GM23338 (cell line): ENCODE measurements around the gene B4GALT1. TPM values are rescaled to one million over a fixed set of nuclear protein-coding genes. Genes with fewer than 3 reads are reported as not detected.

Experiments used
- ATAC-seq: fragments of 200-7000 bp; cut with Tn5 transposase; 3 replicates; pipeline ENCODE4 v1.9.1; 2020
- DNase-seq: peaks from one replicate; pipeline ENCODE4 v3.0.0-alpha.2; 2015; ENCODE audit warnings: low spot score
- H2AFZ ChIP-seq: fragments of 200-600 bp; sonication (generic); 2 replicates; pipeline ENCODE4 v1.8.0; 2016; ENCODE audit warnings: antibody characterized with exemption, mild to moderate bottlenecking, moderate library complexity
- H3F3A ChIP-seq: fragments of 200-600 bp; sonication (generic); replicated peaks from 2 replicates; pipeline ENCODE4 v1.8.0; 2017; ENCODE audit warnings: antibody characterized with exemption, mixed run types, low read depth
- H3K27ac ChIP-seq: fragments of 200-600 bp; sonication (generic); 2 replicates; pipeline ENCODE4 v1.6.1; 2016; ENCODE audit warnings: low read depth
- H3K27me3 ChIP-seq: fragments of 200-600 bp; sonication (generic); 2 replicates; pipeline ENCODE4 v1.8.0; 2016; ENCODE audit warnings: mild to moderate bottlenecking, mixed run types, moderate library complexity; ENCODE audit not compliant: insufficient read depth
- H3K36me3 ChIP-seq: fragments of 200-600 bp; sonication (generic); 2 replicates; pipeline ENCODE4 v1.8.0; 2016; ENCODE audit warnings: mild to moderate bottlenecking; ENCODE audit not compliant: insufficient read depth
- H3K4me1 ChIP-seq: fragments of 200-600 bp; sonication (generic); 2 replicates; pipeline ENCODE4 v1.8.0; 2016; ENCODE audit warnings: mild to moderate bottlenecking, moderate library complexity; ENCODE audit not compliant: insufficient read depth
- H3K4me2 ChIP-seq: fragments of 200-600 bp; sonication (generic); 2 replicates; pipeline ENCODE4 v1.7.1; 2017; ENCODE audit warnings: mixed run types
- H3K4me3 ChIP-seq: fragments of 200-600 bp; sonication (generic); 2 replicates; pipeline ENCODE4 v1.6.1; 2016; ENCODE audit warnings: mixed run types
- H3K79me2 ChIP-seq: fragments of 200-600 bp; sonication (generic); replicated peaks from 2 replicates; pipeline ENCODE4 v1.8.0; 2017; ENCODE audit warnings: mild to moderate bottlenecking; ENCODE audit not compliant: insufficient read depth
- H3K9me2 ChIP-seq: fragments of 200-600 bp; sonication (generic); 2 replicates; pipeline ENCODE4 v1.8.0; 2017; ENCODE audit not compliant: insufficient read depth
- H4K20me1 ChIP-seq: fragments of 200-600 bp; sonication (generic); replicated peaks from 2 replicates; pipeline ENCODE4 v1.8.0; 2017; ENCODE audit warnings: mild to moderate bottlenecking; ENCODE audit not compliant: insufficient read depth
- H3K27ac Mint-ChIP-seq: 2 replicates; pipeline ENCODE4 v1.8.0; 2020; ENCODE audit warnings: inconsistent platforms, mild to moderate bottlenecking, moderate library complexity, mixed read lengths
- H3K27me3 Mint-ChIP-seq: 3 replicates; pipeline ENCODE4 v1.8.0; 2022; ENCODE audit warnings: low read depth, mild to moderate bottlenecking, moderate library complexity, mixed read lengths, inconsistent platforms; ENCODE audit not compliant: insufficient read depth, poor library complexity
- H3K36me3 Mint-ChIP-seq: 3 replicates; pipeline ENCODE4 v1.8.0; 2021; ENCODE audit warnings: low read depth, mild to moderate bottlenecking, inconsistent platforms, moderate library complexity, mixed read lengths
- H3K4me1 Mint-ChIP-seq: 3 replicates; pipeline ENCODE4 v1.8.0; 2020; ENCODE audit warnings: mild to moderate bottlenecking, inconsistent platforms, mixed read lengths
- H3K4me3 Mint-ChIP-seq: 3 replicates; pipeline ENCODE4 v1.8.0; 2021; ENCODE audit warnings: moderate library complexity, mild to moderate bottlenecking, inconsistent platforms, mixed read lengths
- H3K9me3 Mint-ChIP-seq: 3 replicates; pipeline ENCODE4 v1.8.0; 2020; ENCODE audit warnings: moderate library complexity, mild to moderate bottlenecking, inconsistent platforms, mixed read lengths
- CREB1 ChIP-seq: fragments of 250-450 bp; sonication (Bioruptor Pico); IDR thresholded peaks from 2 replicates; pipeline ENCODE4 v1.5.0; 2020; ENCODE audit warnings: low read depth, mild to moderate bottlenecking, moderate library complexity
- EZH2 ChIP-seq: fragments of 200-600 bp; sonication (generic); IDR thresholded peaks from one replicate; pipeline ENCODE4 v1.8.0; 2017; ENCODE audit warnings: antibody characterized with exemption, mild to moderate bottlenecking, low read depth; ENCODE audit not compliant: unreplicated experiment
- EZH2phosphoT487 ChIP-seq: fragments of 200-600 bp; sonication (generic); IDR thresholded peaks from one replicate; pipeline ENCODE4 v1.8.1; 2018; ENCODE audit warnings: antibody characterized with exemption; ENCODE audit not compliant: unreplicated experiment
- JUNB ChIP-seq: IDR thresholded peaks from one replicate; pipeline ENCODE4 v1.6.1; 2016; ENCODE audit warnings: antibody characterized with exemption; ENCODE audit not compliant: unreplicated experiment
- NANOG ChIP-seq: IDR thresholded peaks from 2 replicates; pipeline ENCODE4 v1.6.1; 2016; ENCODE audit warnings: antibody characterized with exemption, borderline replicate concordance
- POLR2AphosphoS5 ChIP-seq: IDR thresholded peaks from 2 replicates; pipeline ENCODE4 v1.6.1; 2016; ENCODE audit warnings: antibody characterized with exemption, low read depth
- REST ChIP-seq: IDR thresholded peaks from one replicate; pipeline ENCODE4 v1.6.1; 2018; ENCODE audit warnings: antibody characterized with exemption; ENCODE audit not compliant: unreplicated experiment
- STAT1 ChIP-seq: IDR thresholded peaks from one replicate; pipeline ENCODE4 v1.6.1; 2016; ENCODE audit warnings: antibody characterized with exemption; ENCODE audit not compliant: unreplicated experiment
- ZNF331 ChIP-seq: fragments of 250-450 bp; sonication (Bioruptor Pico); IDR thresholded peaks from 2 replicates; pipeline ENCODE4 v1.5.0; 2020; ENCODE audit warnings: low read depth, mild to moderate bottlenecking, moderate library complexity
- ZNF462 ChIP-seq: fragments of 250-450 bp; sonication (Bioruptor Pico); IDR thresholded peaks from 2 replicates; pipeline ENCODE4 v1.5.0; 2020; ENCODE audit warnings: mild to moderate bottlenecking, moderate library complexity
- polyA plus RNA-seq: library from polyadenylated mRNA; unstranded; fragments of >200 nt; fragmentation: Nextera tagmentation; extraction: Ambion mirVana; gene quantifications from 2 replicates; pipeline ENCODE4 v1.2.1, GENCODE V29; 2016
- total RNA-seq: library from RNA; depleted of rRNA; stranded (reverse); fragments of >200 nt; shearing (Covaris generic); gene quantifications from 2 replicates; pipeline ENCODE4 v1.2.3, GENCODE V29; 2014

Gene B4GALT1
- total and polyA plus RNA-seq, 2 experiments from 2014 or later: 6.3 to 15.8 TPM

GRCh38 chr9:33125871-33126823, 41.0 kb downstream of the B4GALT1 start:
- H3K36me3 ChIP-seq: no peaks in the 10 kb centered on the region
- peaks cover 3% of the 10 kb centered on the region; the same call in 1 of the 3 replicates for H3K9me3 Mint-ChIP-seq
- H3K27me3 ChIP-seq: no peaks in the 10 kb centered on the region
- DNase-seq (no peak), ATAC-seq (no peak)
- no peak overlapping the region for H3K4me3 Mint-ChIP-seq
- H3K4me2 ChIP-seq: no peak overlapping the region
- peaks cover 6% of the 10 kb centered on the region for H3K4me1 Mint-ChIP-seq
- no peak overlapping the region for H3K27ac Mint-ChIP-seq
- peaks cover 16% of the 10 kb centered on the region for H3K36me3 Mint-ChIP-seq
- no peaks in the 10 kb centered on the region for H3K4me1 ChIP-seq
- H3K79me2 ChIP-seq: no peaks in the 10 kb centered on the region
- H3F3A ChIP-seq: no peaks in the 10 kb centered on the region
- TF ChIP-seq EZH2: no peak
- TF ChIP-seq ZNF462: no peak
- no peak for TF ChIP-seq ZNF331 (CRISPR knock-in tag)
- no peak for TF ChIP-seq NANOG
- no peak overlapping the region for H2AFZ ChIP-seq
- H3K9me2 ChIP-seq: peaks cover 4% of the 10 kb centered on the region; the same call in 1 of the 2 replicates
- peaks cover 4% of the 10 kb centered on the region for H3K27me3 Mint-ChIP-seq
- H3K4me3 ChIP-seq: no peak overlapping the region
- no peak overlapping the region for H3K27ac ChIP-seq
- H4K20me1 ChIP-seq: no peaks in the 10 kb centered on the region; the same call in 1 of the 2 replicates

- no peaks in the 10 kb centered on the region for H3K79me2 ChIP-seq
- H3K27ac Mint-ChIP-seq: no peak overlapping the region; the same call in 1 of the 2 replicates
- no peak for ATAC-seq
- no peak overlapping the region for H3K27ac ChIP-seq
- no peaks in the 10 kb centered on the region for H3K36me3 ChIP-seq
- no peaks in the 10 kb centered on the region for H3F3A ChIP-seq
- H4K20me1 ChIP-seq: no peaks in the 10 kb centered on the region; the same call in 1 of the 2 replicates
- no peak overlapping the region for H3K4me3 Mint-ChIP-seq
- no peak overlapping the region for H3K4me2 ChIP-seq
- H3K4me1 ChIP-seq: no peaks in the 10 kb centered on the region
- H3K4me1 Mint-ChIP-seq: peaks cover 6% of the 10 kb centered on the region
- no peak for DNase-seq
- peaks cover 4% of the 10 kb centered on the region; the same call in 1 of the 2 replicates for H3K9me2 ChIP-seq
- no peaks in the 10 kb centered on the region for H3K9me3 Mint-ChIP-seq
- no peaks in the 10 kb centered on the region for H3K27me3 ChIP-seq
- peaks cover 4% of the 10 kb centered on the region for H3K27me3 Mint-ChIP-seq
- H3K4me3 ChIP-seq: no peak overlapping the region
- no peak overlapping the region for H2AFZ ChIP-seq
- H3K36me3 Mint-ChIP-seq: peaks cover 14% of the 10 kb centered on the region
- TF ChIP-seq CREB1: no peak
- no peak for TF ChIP-seq STAT1
- no peak for TF ChIP-seq NANOG
- no peak for TF ChIP-seq POLR2AphosphoS5
- no peak for TF ChIP-seq JUNB
- TF ChIP-seq ZNF331 (CRISPR knock-in tag): no peak
- TF ChIP-seq EZH2phosphoT487: no peak
- TF ChIP-seq REST: no peak
These were observed 41.7 kb downstream of the B4GALT1 start for GRCh38 chr9:33125461-33125860.
